Measurements from ENCODE around the gene PPIP5K1.
A peak's percentile ranks its signal among the peaks of the same experiment; 100 is the strongest.

The PPIP5K1 gene

DNA sequence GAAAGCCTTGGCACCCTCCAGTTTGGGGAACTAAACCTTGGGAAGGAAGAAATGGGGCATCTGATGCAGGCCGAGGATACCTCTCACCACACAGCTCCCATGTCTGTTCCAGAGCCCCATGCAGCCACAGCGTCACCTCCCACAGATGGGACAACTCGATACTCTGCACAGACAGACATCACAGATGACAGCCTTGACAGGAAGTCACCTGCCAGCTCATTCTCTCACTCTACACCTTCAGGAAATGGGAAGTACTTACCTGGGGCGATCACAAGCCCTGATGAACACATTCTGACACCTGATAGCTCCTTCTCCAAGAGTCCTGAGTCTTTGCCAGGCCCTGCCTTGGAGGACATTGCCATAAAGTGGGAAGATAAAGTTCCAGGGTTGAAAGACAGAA is 64.9 kb downstream of the PPIP5K1 start:
- Histone ChIP-seq H3K27me3 (ENCODE audit: insufficient read depth, low read length) (peaks cover 9% of the 10 kb centered on the region; the same call in 1 of the 2 replicates), H3K9ac (ENCODE audit: low read depth, low read length) (no peak overlapping the region), H3K4me3 (ENCODE audit: low read length) (no peak overlapping the region), H3K9me3 (ENCODE audit: insufficient read depth, low read depth, low read length) (no peaks in the 10 kb centered on the region; the same call in 1 of the 2 replicates), H3K4me1 (ENCODE audit: insufficient read depth, low read length) (no peaks in the 10 kb centered on the region; the same call in 1 of the 2 replicates), H3K36me3 (ENCODE audit: insufficient read depth, low read depth, low read length) (no peaks in the 10 kb centered on the region; the same call in 1 of the 2 replicates), H3K27ac (ENCODE audit: low read length) (no peak overlapping the region)

DNA sequence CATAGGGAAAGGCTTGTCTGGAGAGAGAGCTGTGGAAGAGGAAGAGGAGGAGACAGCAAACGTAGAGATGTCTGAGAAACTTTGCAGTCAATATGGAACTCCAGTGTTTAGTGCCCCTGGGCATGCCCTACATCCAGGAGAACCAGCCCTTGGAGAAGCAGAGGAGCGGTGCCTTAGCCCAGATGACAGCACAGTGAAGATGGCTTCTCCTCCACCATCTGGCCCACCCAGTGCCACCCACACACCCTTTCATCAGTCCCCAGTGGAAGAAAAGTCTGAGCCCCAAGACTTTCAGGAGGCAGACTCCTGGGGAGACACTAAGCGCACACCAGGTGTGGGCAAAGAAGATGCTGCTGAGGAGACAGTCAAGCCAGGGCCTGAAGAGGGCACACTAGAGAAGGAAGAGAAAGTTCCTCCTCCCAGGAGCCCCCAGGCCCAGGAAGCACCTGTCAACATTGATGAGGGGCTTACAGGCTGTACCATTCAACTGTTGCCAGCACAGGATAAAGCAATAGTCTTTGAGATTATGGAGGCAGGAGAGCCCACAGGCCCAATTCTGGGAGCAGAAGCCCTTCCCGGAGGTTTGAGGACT is 65.7 kb downstream of the PPIP5K1 start:
- H3K27ac ChIP-seq (ENCODE audit: low read length): no peak overlapping the region
- no peak overlapping the region for H3K4me3 ChIP-seq (ENCODE audit: low read length)
- H3K9me3 ChIP-seq (ENCODE audit: insufficient read depth, low read depth, low read length): no peaks in the 10 kb centered on the region; the same call in 1 of the 2 replicates
- peaks cover 17% of the 10 kb centered on the region for H3K27me3 ChIP-seq (ENCODE audit: insufficient read depth, low read length)
- no peak overlapping the region for H3K9ac ChIP-seq (ENCODE audit: low read depth, low read length)
- no peaks in the 10 kb centered on the region for H3K4me1 ChIP-seq (ENCODE audit: insufficient read depth, low read length)
- no peaks in the 10 kb centered on the region; the same call in 1 of the 2 replicates for H3K36me3 ChIP-seq (ENCODE audit: insufficient read depth, low read depth, low read length)

DNA sequence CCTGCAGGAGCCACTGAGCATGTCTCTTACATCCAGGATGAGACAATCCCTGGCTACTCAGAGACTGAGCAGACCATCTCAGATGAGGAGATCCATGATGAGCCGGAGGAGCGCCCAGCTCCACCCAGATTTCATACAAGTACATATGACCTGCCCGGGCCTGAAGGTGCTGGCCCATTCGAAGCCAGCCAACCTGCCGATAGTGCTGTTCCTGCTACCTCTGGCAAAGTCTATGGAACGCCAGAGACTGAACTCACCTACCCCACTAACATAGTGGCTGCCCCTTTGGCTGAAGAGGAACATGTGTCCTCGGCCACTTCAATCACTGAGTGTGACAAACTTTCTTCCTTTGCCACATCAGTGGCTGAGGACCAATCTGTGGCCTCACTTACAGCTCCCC is 66.4 kb downstream of the PPIP5K1 start:
- no peaks in the 10 kb centered on the region; the same call in 1 of the 2 replicates for H3K9me3 ChIP-seq (ENCODE audit: insufficient read depth, low read depth, low read length)
- peaks cover 24% of the 10 kb centered on the region for H3K27me3 ChIP-seq (ENCODE audit: insufficient read depth, low read length)
- H3K9ac ChIP-seq (ENCODE audit: low read depth, low read length): no peak overlapping the region
- peaks cover 6% of the 10 kb centered on the region for H3K4me1 ChIP-seq (ENCODE audit: insufficient read depth, low read length)
- no peak overlapping the region for H3K27ac ChIP-seq (ENCODE audit: low read length)
- H3K4me3 ChIP-seq (ENCODE audit: low read length): no peak overlapping the region
- no peaks in the 10 kb centered on the region; the same call in 1 of the 2 replicates for H3K36me3 ChIP-seq (ENCODE audit: insufficient read depth, low read depth, low read length)

DNA sequence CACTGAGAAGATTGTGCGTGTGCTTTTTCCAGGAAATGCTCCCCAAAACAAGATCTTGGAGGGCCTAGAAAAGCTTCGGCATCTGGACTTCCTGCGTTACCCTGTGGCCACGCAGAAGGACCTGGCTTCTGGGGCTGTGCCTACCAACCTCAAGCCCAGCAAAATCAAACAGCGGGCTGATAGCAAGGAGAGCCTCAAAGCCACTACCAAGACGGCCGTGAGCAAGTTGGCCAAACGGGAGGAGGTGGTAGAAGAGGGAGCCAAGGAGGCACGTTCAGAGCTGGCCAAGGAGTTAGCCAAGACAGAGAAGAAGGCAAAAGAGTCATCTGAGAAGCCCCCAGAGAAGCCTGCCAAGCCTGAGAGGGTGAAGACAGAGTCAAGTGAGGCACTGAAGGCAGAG is 67.8 kb downstream of the PPIP5K1 start:
- H3K4me1 ChIP-seq (ENCODE audit: insufficient read depth, low read length): peaks cover 11% of the 10 kb centered on the region

DNA sequence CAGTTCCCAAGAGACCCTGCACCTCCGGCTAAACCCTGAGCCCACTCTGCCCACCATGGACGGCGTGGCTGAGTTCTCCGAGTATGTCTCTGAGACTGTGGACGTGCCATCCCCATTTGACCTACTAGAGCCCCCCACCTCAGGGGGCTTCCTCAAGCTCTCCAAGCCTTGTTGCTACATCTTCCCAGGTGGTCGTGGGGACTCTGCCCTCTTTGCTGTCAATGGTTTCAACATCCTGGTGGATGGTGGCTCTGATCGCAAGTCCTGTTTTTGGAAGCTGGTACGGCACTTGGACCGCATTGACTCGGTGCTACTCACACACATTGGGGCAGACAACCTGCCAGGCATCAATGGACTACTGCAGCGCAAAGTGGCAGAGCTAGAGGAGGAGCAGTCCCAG is 68.6 kb downstream of the PPIP5K1 start:
- Histone ChIP-seq H3K36me3 (ENCODE audit: insufficient read depth, low read depth, low read length) (no peaks in the 10 kb centered on the region; the same call in 1 of the 2 replicates), H3K4me1 (ENCODE audit: insufficient read depth, low read length) (peaks cover 19% of the 10 kb centered on the region), H3K9ac (ENCODE audit: low read depth, low read length) (no peak overlapping the region), H3K4me3 (ENCODE audit: low read length) (no peak overlapping the region), H3K9me3 (ENCODE audit: insufficient read depth, low read depth, low read length) (no peaks in the 10 kb centered on the region; the same call in 1 of the 2 replicates), H3K27me3 (ENCODE audit: insufficient read depth, low read length) (peaks cover 45% of the 10 kb centered on the region), H3K27ac (ENCODE audit: low read length) (no peak overlapping the region)

More for the DNA sequence above, 67.8 kb downstream of the PPIP5K1 start:
- H3K36me3 ChIP-seq (ENCODE audit: insufficient read depth, low read depth, low read length): no peaks in the 10 kb centered on the region; the same call in 1 of the 2 replicates
- peaks cover 37% of the 10 kb centered on the region for H3K27me3 ChIP-seq (ENCODE audit: insufficient read depth, low read length)
- H3K4me3 ChIP-seq (ENCODE audit: low read length): no peak overlapping the region
- no peaks in the 10 kb centered on the region; the same call in 1 of the 2 replicates for H3K9me3 ChIP-seq (ENCODE audit: insufficient read depth, low read depth, low read length)
- H3K27ac ChIP-seq (ENCODE audit: low read length): no peak overlapping the region
- H3K9ac ChIP-seq (ENCODE audit: low read depth, low read length): no peak overlapping the region

DNA sequence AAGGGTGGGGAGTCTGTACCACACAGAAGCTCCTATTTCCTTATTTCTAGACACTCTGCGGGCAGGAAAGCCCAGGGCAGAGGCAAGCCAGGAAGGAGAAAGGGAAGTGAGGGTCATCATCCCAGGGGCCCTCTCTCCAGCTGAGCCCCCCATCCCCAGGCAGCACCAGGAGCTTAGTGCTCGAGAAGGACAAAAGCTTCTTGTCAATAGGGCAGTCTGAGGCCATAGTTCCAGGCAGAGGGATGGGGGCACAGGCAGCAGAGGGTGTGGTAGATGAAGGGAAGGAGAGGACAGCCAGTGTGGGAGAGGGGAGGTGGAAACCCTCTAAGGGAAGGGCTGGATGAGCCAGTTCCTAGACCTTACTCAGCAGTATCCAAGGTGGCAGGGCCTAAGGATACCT is 69.9 kb downstream of the PPIP5K1 start:
- Histone ChIP-seq H3K36me3 (ENCODE audit: insufficient read depth, low read depth, low read length) (no peaks in the 10 kb centered on the region; the same call in 1 of the 2 replicates), H3K9me3 (ENCODE audit: insufficient read depth, low read depth, low read length) (no peaks in the 10 kb centered on the region; the same call in 1 of the 2 replicates), H3K27ac (ENCODE audit: low read length) (no peak overlapping the region), H3K9ac (ENCODE audit: low read depth, low read length) (no peak overlapping the region), H3K4me1 (ENCODE audit: insufficient read depth, low read length) (peaks cover 26% of the 10 kb centered on the region), H3K27me3 (ENCODE audit: insufficient read depth, low read length) (peaks cover 58% of the 10 kb centered on the region), H3K4me3 (ENCODE audit: low read length) (no peak overlapping the region)

DNA sequence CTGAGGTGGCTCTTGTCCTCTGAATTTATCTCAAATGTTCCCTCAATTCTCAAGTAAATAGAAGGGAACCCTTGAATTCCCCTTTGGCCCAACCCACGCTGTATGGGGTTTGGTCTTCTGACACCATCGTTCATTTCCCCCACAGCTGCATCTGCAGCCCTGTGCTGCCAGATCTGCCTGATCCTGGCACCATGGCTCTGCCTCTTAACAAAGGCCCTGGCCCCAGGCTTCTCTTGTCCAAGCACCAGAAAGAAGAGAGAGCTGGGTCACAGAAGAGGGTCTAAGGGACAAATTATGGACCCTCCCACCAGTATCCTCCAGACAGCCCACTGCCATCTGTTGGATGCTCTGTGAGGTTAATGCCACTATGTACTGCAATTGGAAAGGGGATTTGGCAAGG is 70.8 kb downstream of the PPIP5K1 start:
- H3K9me3 ChIP-seq (ENCODE audit: insufficient read depth, low read depth, low read length): no peaks in the 10 kb centered on the region
- H3K27ac ChIP-seq (ENCODE audit: low read length): no peak overlapping the region
- no peaks in the 10 kb centered on the region; the same call in 1 of the 2 replicates for H3K36me3 ChIP-seq (ENCODE audit: insufficient read depth, low read depth, low read length)
- H3K27me3 ChIP-seq (ENCODE audit: insufficient read depth, low read length): peaks cover 58% of the 10 kb centered on the region
- peak overlapping the region; percentile 68 for H3K4me3 ChIP-seq (ENCODE audit: low read length)
- peaks cover 26% of the 10 kb centered on the region for H3K4me1 ChIP-seq (ENCODE audit: insufficient read depth, low read length)
- H3K9ac ChIP-seq (ENCODE audit: low read depth, low read length): no peak overlapping the region

DNA sequence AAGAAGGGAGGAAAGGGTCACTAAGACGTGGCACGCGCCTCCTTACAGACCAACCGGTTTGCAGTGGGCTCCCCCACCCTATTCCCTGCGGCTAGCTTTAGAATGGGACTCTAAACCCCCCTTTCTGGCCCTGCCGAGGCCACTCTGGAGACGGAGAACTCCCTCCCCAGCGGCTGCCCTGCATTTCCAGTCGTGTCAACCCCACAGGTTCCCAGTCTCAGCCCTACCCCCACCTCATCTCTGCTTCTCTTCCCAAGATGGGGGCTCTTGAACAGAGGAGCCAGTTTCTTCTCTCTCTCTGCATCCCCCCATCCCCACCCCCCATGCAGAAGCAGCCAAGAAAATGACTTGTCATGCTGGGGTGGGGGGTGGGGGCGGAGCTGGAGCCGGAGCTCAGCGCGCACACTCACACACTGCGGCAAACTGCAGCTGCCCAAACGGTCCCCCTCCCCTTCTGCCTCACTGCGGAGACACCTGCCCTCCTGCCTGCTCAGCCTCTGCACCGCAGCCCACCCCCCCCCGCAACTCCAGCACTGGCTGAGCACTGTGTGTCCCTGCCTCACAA is 71.7 kb downstream of the PPIP5K1 start:
- peaks cover 60% of the 10 kb centered on the region for H3K27me3 ChIP-seq (ENCODE audit: insufficient read depth, low read length)

DNA sequence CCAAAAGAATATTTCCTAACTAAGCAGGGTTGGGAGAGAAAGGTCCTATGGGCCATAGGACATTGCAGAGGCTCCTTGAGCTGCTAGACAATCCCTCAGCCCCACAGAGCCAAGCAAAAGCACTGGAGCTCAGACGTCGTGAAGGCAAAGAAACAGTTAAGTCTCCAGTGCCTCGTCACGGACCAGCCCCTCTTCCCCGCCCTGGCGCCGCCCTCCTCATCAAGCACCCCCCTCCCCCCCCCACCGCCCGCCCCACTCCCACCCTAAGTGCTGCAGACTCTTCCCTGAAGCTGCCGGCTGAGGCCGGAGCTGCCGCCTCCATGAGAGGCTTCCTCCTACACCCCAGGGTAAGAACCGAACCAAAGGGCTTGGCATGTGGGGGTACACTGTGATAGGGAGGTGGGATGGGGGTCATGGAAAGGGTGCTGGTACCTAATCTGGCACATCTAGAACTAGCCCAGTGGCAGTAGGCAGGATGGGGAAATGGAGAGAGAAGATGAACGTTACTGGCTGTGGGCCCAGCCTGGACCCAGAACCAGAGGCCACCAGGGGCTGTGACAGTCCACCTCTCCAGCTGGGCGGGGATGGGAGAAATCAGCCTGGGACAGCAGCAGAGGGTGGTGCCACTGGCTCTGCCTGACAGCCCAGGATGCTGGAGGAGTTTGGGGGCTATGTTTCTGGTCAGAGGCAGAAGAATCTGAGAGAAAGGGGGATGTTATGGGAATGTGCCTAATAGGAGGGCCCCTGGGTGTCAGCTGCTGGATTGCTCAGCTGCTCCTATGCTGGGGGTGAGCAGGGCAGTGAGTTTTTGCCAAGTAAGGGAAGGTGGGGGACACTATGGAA is 72.4 kb downstream of the PPIP5K1 start, which contains the start of gene MAP1A:
MAP1A (plus strand) TSS at position 255 of the 843 bp plus-strand sequence. CDS start 3,866 bp downstream, outside the sequence.
- peaks cover 26% of the 10 kb centered on the region for H3K4me1 ChIP-seq (ENCODE audit: insufficient read depth, low read length)
- H3K27ac ChIP-seq (ENCODE audit: low read length): no peak within 1 kb of the TSS
- peak within 1 kb of the TSS; percentile 51; the same call in 1 of the 2 replicates for H3K9ac ChIP-seq (ENCODE audit: low read depth, low read length)
- H3K4me3 ChIP-seq (ENCODE audit: low read length): peak within 1 kb of the TSS; percentile 68
- no peaks in the 10 kb centered on the region for H3K9me3 ChIP-seq (ENCODE audit: insufficient read depth, low read depth, low read length)
- no peaks in the 10 kb centered on the region; the same call in 1 of the 2 replicates for H3K36me3 ChIP-seq (ENCODE audit: insufficient read depth, low read depth, low read length)
- H3K27me3 ChIP-seq (ENCODE audit: insufficient read depth, low read length): peaks cover 67% of the 10 kb centered on the region

More for the DNA sequence above, 71.7 kb downstream of the PPIP5K1 start:
- Histone ChIP-seq H3K36me3 (ENCODE audit: insufficient read depth, low read depth, low read length) (no peaks in the 10 kb centered on the region; the same call in 1 of the 2 replicates), H3K9ac (ENCODE audit: low read depth, low read length) (peak overlapping the region; percentile 11; the same call in 1 of the 2 replicates), H3K27ac (ENCODE audit: low read length) (no peak overlapping the region), H3K9me3 (ENCODE audit: insufficient read depth, low read depth, low read length) (no peaks in the 10 kb centered on the region), H3K4me1 (ENCODE audit: insufficient read depth, low read length) (peaks cover 26% of the 10 kb centered on the region), H3K4me3 (ENCODE audit: low read length) (peak overlapping the region; percentile 68)

DNA sequence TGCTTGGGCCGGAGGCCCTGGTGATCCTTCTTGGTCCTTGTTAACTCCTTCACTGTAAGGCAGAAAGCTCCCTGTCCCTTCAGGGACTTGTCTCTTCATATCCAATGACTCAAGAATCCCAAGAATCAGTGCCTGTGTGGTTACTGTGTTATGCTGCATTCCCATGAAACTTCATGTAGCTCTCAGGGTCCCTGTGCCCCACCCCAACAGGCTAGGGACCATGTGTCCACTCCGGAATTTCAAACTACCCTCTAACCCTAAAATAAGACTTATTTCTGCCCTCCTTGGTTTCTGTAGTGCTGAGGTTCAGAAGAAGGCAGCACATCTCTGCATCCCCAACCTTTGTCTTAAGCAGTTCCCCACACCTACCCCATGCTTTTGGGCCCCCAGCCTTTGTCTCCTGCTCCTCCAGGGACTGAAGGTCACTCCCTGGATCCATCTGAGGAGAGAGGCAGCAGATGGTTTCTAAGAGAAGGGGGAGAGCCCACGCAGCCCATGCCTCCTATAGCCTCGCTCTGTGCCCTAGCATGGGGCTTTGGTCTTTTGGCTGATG is 73.1 kb downstream of the PPIP5K1 start:
- H3K4me3 ChIP-seq (ENCODE audit: low read length): peak overlapping the region; percentile 61
- peak overlapping the region; percentile 51; the same call in 1 of the 2 replicates for H3K9ac ChIP-seq (ENCODE audit: low read depth, low read length)
- H3K9me3 ChIP-seq (ENCODE audit: insufficient read depth, low read depth, low read length): no peaks in the 10 kb centered on the region
- peaks cover 74% of the 10 kb centered on the region for H3K27me3 ChIP-seq (ENCODE audit: insufficient read depth, low read length)
- H3K36me3 ChIP-seq (ENCODE audit: insufficient read depth, low read depth, low read length): no peaks in the 10 kb centered on the region; the same call in 1 of the 2 replicates
- no peak overlapping the region for H3K27ac ChIP-seq (ENCODE audit: low read length)
- H3K4me1 ChIP-seq (ENCODE audit: insufficient read depth, low read length): peaks cover 26% of the 10 kb centered on the region

DNA sequence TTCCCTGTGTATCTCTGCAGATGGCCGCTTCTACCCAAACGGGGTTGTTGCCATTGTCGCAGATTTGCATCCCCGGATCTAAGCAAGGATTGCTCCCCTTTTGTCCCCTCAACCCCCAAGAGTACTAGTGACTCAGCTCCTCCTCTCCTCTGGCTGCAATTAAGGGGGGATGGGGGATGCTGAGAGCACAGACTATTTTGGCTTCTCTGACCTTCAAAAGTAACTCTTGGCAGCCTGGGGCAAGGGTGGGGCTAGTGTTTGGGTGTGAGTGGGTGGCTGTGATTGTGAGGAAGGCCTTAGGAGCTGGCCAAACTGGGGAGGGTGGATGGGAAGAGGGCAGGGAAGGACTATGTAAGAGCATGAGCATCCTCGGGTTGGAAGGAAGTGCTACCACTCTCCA is 73.8 kb downstream of the PPIP5K1 start:
- Histone ChIP-seq H3K4me3 (ENCODE audit: low read length) (peak overlapping the region; percentile 61; the same call in 1 of the 2 replicates), H3K9ac (ENCODE audit: low read depth, low read length) (no peak overlapping the region)

More for the DNA sequence above, 73.8 kb downstream of the PPIP5K1 start:
- no peaks in the 10 kb centered on the region for H3K36me3 ChIP-seq (ENCODE audit: insufficient read depth, low read depth, low read length)
- H3K4me1 ChIP-seq (ENCODE audit: insufficient read depth, low read length): peaks cover 30% of the 10 kb centered on the region
- peaks cover 78% of the 10 kb centered on the region for H3K27me3 ChIP-seq (ENCODE audit: insufficient read depth, low read length)
- H3K9me3 ChIP-seq (ENCODE audit: insufficient read depth, low read depth, low read length): no peaks in the 10 kb centered on the region
- no peak overlapping the region for H3K27ac ChIP-seq (ENCODE audit: low read length)

Measured in iPS-20b (cell line).